Fibroblast of lung (primary cell): ENCODE data around the gene RCN1. TPM values are rescaled to one million over a fixed set of nuclear protein-coding genes. Genes with fewer than 3 reads are reported as not detected.

ENCODE experiments used
- DNase-seq, 2 donors: peaks; one replicate each; pipeline versions ENCODE4 v3.0.0 to v3.0.0-alpha.2; 2010; ENCODE audit warnings: low read depth in 2 of 2
- H2AFZ ChIP-seq: 2 replicates; pipeline ENCODE4 v1.5.1; 2012; ENCODE audit warnings: low read length, control low read depth, inconsistent platforms
- H3K27ac ChIP-seq: 2 replicates; pipeline ENCODE4 v1.5.1; 2011; ENCODE audit warnings: low read length, control low read depth; ENCODE audit not compliant: insufficient read depth
- H3K27me3 ChIP-seq: 2 replicates; pipeline ENCODE4 v1.5.1; 2011; ENCODE audit warnings: mild to moderate bottlenecking, low read length; ENCODE audit not compliant: control insufficient read depth, insufficient read depth
- H3K36me3 ChIP-seq: 2 replicates; pipeline ENCODE4 v1.5.1; 2011; ENCODE audit warnings: low read length; ENCODE audit not compliant: control insufficient read depth, insufficient read depth
- H3K4me1 ChIP-seq: 2 replicates; pipeline ENCODE4 v1.5.1; 2011; ENCODE audit warnings: low read length; ENCODE audit not compliant: control insufficient read depth, insufficient read depth; ENCODE audit errors: extremely low read depth
- H3K4me2 ChIP-seq: 2 replicates; pipeline ENCODE4 v1.5.1; 2011; ENCODE audit warnings: low read length, control low read depth; ENCODE audit not compliant: insufficient read depth; ENCODE audit errors: extremely low read depth
- H3K4me3 ChIP-seq, 4 experiments: fragments of 200-600 bp in 1 of 4; sonication (generic) in 1 of 4; replicated peaks in 1 of 4; 2 replicates each; pipeline ENCODE4 v1.5.1; 2011 to 2016; ENCODE audit warnings: low read length in 4 of 4, low read depth in 3 of 4, mild to moderate bottlenecking in 3 of 4, control low read depth in 2 of 4, inconsistent platforms in 1 of 4, mixed read lengths in 1 of 4; ENCODE audit not compliant: insufficient read depth in 1 of 4; ENCODE audit errors: control extremely low read depth in 1 of 4
- H3K79me2 ChIP-seq: 2 replicates; pipeline ENCODE4 v1.5.1; 2012; ENCODE audit warnings: mild to moderate bottlenecking, low read length, inconsistent platforms; ENCODE audit not compliant: control insufficient read depth, insufficient read depth
- H3K9ac ChIP-seq: 2 replicates; pipeline ENCODE4 v1.5.1; 2011; ENCODE audit warnings: mild to moderate bottlenecking, low read length, control low read depth; ENCODE audit not compliant: insufficient read depth
- H3K9me3 ChIP-seq: 2 replicates; pipeline ENCODE4 v1.5.1; 2012; ENCODE audit warnings: low read depth, low read length; ENCODE audit not compliant: control insufficient read depth, insufficient read depth
- H4K20me1 ChIP-seq: 2 replicates; pipeline ENCODE4 v1.5.1; 2011; ENCODE audit warnings: low read length; ENCODE audit not compliant: control insufficient read depth, insufficient read depth; ENCODE audit errors: extremely low read depth
- CTCF ChIP-seq, 2 donors: IDR thresholded peaks in 1 of 2; conservative IDR thresholded peaks in 1 of 2; 1 replicate in 1 of 2; 2 replicates in 1 of 2; pipeline ENCODE4 v1.5.1; 2011 to 2012; ENCODE audit warnings: low read length in 2 of 2, control low read depth in 1 of 2, inconsistent platforms in 1 of 2, low read depth in 1 of 2, mild to moderate bottlenecking in 1 of 2
- EZH2 ChIP-seq: IDR thresholded peaks from 2 replicates; pipeline ENCODE4 v1.5.1; 2012; ENCODE audit warnings: low read length, control low read depth, mild to moderate bottlenecking; ENCODE audit errors: missing control alignments
- polyA plus RNA-seq, 2 donors: library from polyadenylated mRNA; depleted of rRNA in 1 of 2; stranded (reverse) in 1 of 2; unstranded in 1 of 2; fragments of >200 nt; gene quantifications; 2 replicates each; pipeline ENCODE4 v1.2.1, GENCODE V29; 2011 to 2012; ENCODE audit warnings: missing spikeins in 1 of 2
- total RNA-seq: library from RNA; depleted of rRNA; stranded (reverse); fragments of >200 nt; gene quantifications from 2 replicates; pipeline ENCODE4 v1.2.1, GENCODE V29; 2014

Gene RCN1
- total and polyA plus RNA-seq, 2 donors (not counting 1 experiment from before 2014, with no cell fraction given) = 371 to 436 TPM

DNA sequence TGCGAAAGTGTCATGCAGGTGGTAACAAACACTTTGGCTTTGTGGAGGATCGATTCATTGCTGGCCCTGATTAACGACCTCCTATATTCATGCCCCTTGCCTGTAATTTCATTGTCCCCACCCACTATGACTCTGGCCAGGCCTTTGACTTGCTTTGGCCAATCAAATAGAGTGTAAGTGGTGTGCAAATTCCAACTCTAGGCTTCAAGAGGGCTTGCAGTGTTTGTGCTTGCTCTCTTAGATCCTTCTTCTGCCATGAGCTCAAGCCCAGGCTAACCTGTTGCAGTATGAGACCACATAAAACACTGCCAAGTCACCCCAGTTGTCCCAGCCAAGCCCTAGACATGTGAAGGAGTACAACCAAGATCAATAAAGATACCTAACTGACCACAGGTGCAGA is 48.0 kb downstream of the RCN1 start:
- H3K27ac ChIP-seq = no peak overlapping the region
- H3K9ac ChIP-seq = no peak overlapping the region
- H3K4me2 ChIP-seq = no peak overlapping the region
- no peak overlapping the region for H2AFZ ChIP-seq
- no peaks in the 10 kb centered on the region for H3K79me2 ChIP-seq
- H3K4me1 ChIP-seq = peaks cover 15% of the 10 kb centered on the region
- H4K20me1 ChIP-seq = no peaks in the 10 kb centered on the region
- DNase-seq = no peak
- H3K27me3 ChIP-seq = no peaks in the 10 kb centered on the region
- TF ChIP-seq EZH2 (no peak), CTCF (conservative IDR thresholded peaks at IDR 0.05 in 1 of 2, IDR thresholded peaks at IDR 0.05 in 1 of 2; ENCODE audit: low read depth in 1 of 2, low read length in 2 of 2) (no peak)
- H3K9me3 ChIP-seq = no peaks in the 10 kb centered on the region
- no peak overlapping the region for H3K4me3 ChIP-seq
- H3K36me3 ChIP-seq = no peaks in the 10 kb centered on the region

GRCh38 chr11:32139896-32140520 is 49.1 kb downstream of the RCN1 start:
- no peaks in the 10 kb centered on the region for H3K9me3 ChIP-seq
- H3K27me3 ChIP-seq = no peaks in the 10 kb centered on the region
- H2AFZ ChIP-seq = no peak overlapping the region
- no peaks in the 10 kb centered on the region for H3K79me2 ChIP-seq
- no peaks in the 10 kb centered on the region for H3K36me3 ChIP-seq
- no peak overlapping the region for H3K4me2 ChIP-seq
- no peak for TF ChIP-seq CTCF (conservative IDR thresholded peaks at IDR 0.05 in 1 of 2, IDR thresholded peaks at IDR 0.05 in 1 of 2; ENCODE audit: low read depth in 1 of 2, low read length in 2 of 2)
- no peak for TF ChIP-seq EZH2
- H3K4me3 ChIP-seq = no peak overlapping the region
- peaks cover 15% of the 10 kb centered on the region for H3K4me1 ChIP-seq
- H3K27ac ChIP-seq = no peak overlapping the region
- no peaks in the 10 kb centered on the region for H4K20me1 ChIP-seq
- H3K9ac ChIP-seq = no peak overlapping the region
- no peak for DNase-seq

GRCh38 chr11:32141745-32142546 is 51.1 kb downstream of the RCN1 start:
- H3K36me3 ChIP-seq = no peaks in the 10 kb centered on the region
- H3K79me2 ChIP-seq = no peaks in the 10 kb centered on the region
- TF ChIP-seq CTCF (conservative IDR thresholded peaks at IDR 0.05 in 1 of 2, IDR thresholded peaks at IDR 0.05 in 1 of 2; ENCODE audit: low read depth in 1 of 2, low read length in 2 of 2) (no peak), EZH2 (no peak)
- H4K20me1 ChIP-seq = no peaks in the 10 kb centered on the region
- H3K27ac ChIP-seq = no peak overlapping the region
- H3K27me3 ChIP-seq = no peaks in the 10 kb centered on the region
- H2AFZ ChIP-seq = no peak overlapping the region
- no peak overlapping the region for H3K4me3 ChIP-seq
- no peaks in the 10 kb centered on the region for H3K9me3 ChIP-seq
- peaks cover 9% of the 10 kb centered on the region for H3K4me1 ChIP-seq
- no peak overlapping the region for H3K9ac ChIP-seq
- no peak for DNase-seq
- no peak overlapping the region for H3K4me2 ChIP-seq
